ENCODE measurements around the gene PMVK.

- no peak for TF ChIP-seq CTCF (IDR thresholded peaks at IDR 0.05)
- TF ChIP-seq POLR2A (IDR thresholded peaks at IDR 0.05) = no peak
- TF ChIP-seq POLR2AphosphoS5 (IDR thresholded peaks at IDR 0.05; ENCODE audit: insufficient read depth in 1 of 2, low read depth in 1 of 2) = no peak
Measured at GRCh38 chr1:154962795-154963330, 26.3 kb upstream of the PMVK start.
